Head of caudate nucleus (tissue), 42 donors: Measurements from ENCODE around the gene ZSCAN23.
"Not testable (repeated sequence)": the region's sequence is repeated elsewhere in the genome, so short reads cannot be mapped to it uniquely, and the experiment has no call there.

Experiments
- DNase-seq, 42 donors: peaks; one replicate each; pipeline versions ENCODE4 v3.0.0 to v3.0.0-alpha.2; 2020 to 2021; ENCODE audit warnings: mixed read lengths in 7 of 42
- intact Hi-C: fragments of 100-400 bp; cut with DNase I; formaldehyde crosslinking; loops from one replicate; pipeline ENCODE4 v1.15.0; 2022

The ZSCAN23 gene

GRCh38 chr6:28446818-28447511 is 3.7 kb upstream of the ZSCAN23 start:
- DNase-seq: peak in 17 of 42 donors; percentile 1 to 32 (median 11)
- intact Hi-C loops: no loop called here

- intact Hi-C loops, DNase-seq: not testable (repeated sequence)
Observed at GRCh38 chr6:28444759-28445158, 1.5 kb upstream of the ZSCAN23 start.

GRCh38 chr6:28442586-28442985 is 705 bp downstream of the ZSCAN23 start:
- no peak for DNase-seq
- intact Hi-C loops: no loop called here

- DNase-seq: no peak
- intact Hi-C loops: no loop called here
Observed at GRCh38 chr6:28436404-28436803, 6.9 kb downstream of the ZSCAN23 start.

GRCh38 chr6:28433119-28433518 is 10.2 kb downstream of the ZSCAN23 start:
- intact Hi-C loops: no loop called here
- DNase-seq: no peak

- DNase-seq: no peak
- intact Hi-C loops: no loop called here
Observed at GRCh38 chr6:28429781-28430180, 13.5 kb downstream of the ZSCAN23 start.

GRCh38 chr6:28425944-28426541 is 17.2 kb downstream of the ZSCAN23 start:
- no peak for DNase-seq
- intact Hi-C loops: no loop called here

- intact Hi-C loops: no loop called here
- DNase-seq: no peak
Observed at GRCh38 chr6:28424163-28424562, 19.1 kb downstream of the ZSCAN23 start.

- intact Hi-C loops: no loop called here
- DNase-seq: no peak
Observed at GRCh38 chr6:28423546-28423945, 19.7 kb downstream of the ZSCAN23 start.

GRCh38 chr6:28413681-28414080 is 29.6 kb downstream of the ZSCAN23 start:
- intact Hi-C loops: no loop called here
- no peak for DNase-seq

GRCh38 chr6:28410767-28411166 is 32.5 kb downstream of the ZSCAN23 start:
- intact Hi-C loops: no loop called here
- DNase-seq: no peak

- DNase-seq: no peak
- intact Hi-C loops: no loop called here
Observed at GRCh38 chr6:28408076-28408802, 35.1 kb downstream of the ZSCAN23 start.

- no peak for DNase-seq
- intact Hi-C loops: no loop called here
Observed at GRCh38 chr6:28407401-28407800, 35.9 kb downstream of the ZSCAN23 start.

GRCh38 chr6:28403923-28404322 is 39.4 kb downstream of the ZSCAN23 start:
- intact Hi-C loops, DNase-seq: not testable (repeated sequence)

- DNase-seq: no peak
- intact Hi-C loops: no loop called here
Observed at GRCh38 chr6:28402197-28402596, 41.1 kb downstream of the ZSCAN23 start.

- no peak for DNase-seq
- intact Hi-C loops: no loop called here
Observed at GRCh38 chr6:28401172-28401571, 42.1 kb downstream of the ZSCAN23 start.

- intact Hi-C loops: no loop called here
- no peak for DNase-seq
Observed at GRCh38 chr6:28400122-28400451, 43.2 kb downstream of the ZSCAN23 start.

- intact Hi-C loops: no loop called here
Observed at GRCh38 chr6:28399350-28400121, 43.8 kb downstream of the ZSCAN23 start, which contains the start of gene ZSCAN12. Gene ZSCAN12, minus strand, starts transcription at chr6:28399747. Its CDS starts 1,342 bp downstream, at chr6:28398405.

GRCh38 chr6:28395918-28396317 is 47.4 kb downstream of the ZSCAN23 start:
- intact Hi-C loops: no loop called here
- DNase-seq: no peak

More at GRCh38 chr6:28399350-28400121, 43.8 kb downstream of the ZSCAN23 start, which contains the start of gene ZSCAN12:
- DNase-seq: peak; percentile 62 to 96 (median 88)
